IPS-NIHi11 (cell line): ENCODE measurements around the gene VAMP1.
"Not testable (repeated sequence)": the region's sequence is repeated elsewhere in the genome, so short reads cannot be mapped to it uniquely, and the experiment has no call there.

ENCODE experiments used
- DNase-seq: peaks from one replicate; pipeline ENCODE4 v3.0.0; 2012; ENCODE audit warnings: mixed read lengths, low spot score

VAMP1 gene

DNA sequence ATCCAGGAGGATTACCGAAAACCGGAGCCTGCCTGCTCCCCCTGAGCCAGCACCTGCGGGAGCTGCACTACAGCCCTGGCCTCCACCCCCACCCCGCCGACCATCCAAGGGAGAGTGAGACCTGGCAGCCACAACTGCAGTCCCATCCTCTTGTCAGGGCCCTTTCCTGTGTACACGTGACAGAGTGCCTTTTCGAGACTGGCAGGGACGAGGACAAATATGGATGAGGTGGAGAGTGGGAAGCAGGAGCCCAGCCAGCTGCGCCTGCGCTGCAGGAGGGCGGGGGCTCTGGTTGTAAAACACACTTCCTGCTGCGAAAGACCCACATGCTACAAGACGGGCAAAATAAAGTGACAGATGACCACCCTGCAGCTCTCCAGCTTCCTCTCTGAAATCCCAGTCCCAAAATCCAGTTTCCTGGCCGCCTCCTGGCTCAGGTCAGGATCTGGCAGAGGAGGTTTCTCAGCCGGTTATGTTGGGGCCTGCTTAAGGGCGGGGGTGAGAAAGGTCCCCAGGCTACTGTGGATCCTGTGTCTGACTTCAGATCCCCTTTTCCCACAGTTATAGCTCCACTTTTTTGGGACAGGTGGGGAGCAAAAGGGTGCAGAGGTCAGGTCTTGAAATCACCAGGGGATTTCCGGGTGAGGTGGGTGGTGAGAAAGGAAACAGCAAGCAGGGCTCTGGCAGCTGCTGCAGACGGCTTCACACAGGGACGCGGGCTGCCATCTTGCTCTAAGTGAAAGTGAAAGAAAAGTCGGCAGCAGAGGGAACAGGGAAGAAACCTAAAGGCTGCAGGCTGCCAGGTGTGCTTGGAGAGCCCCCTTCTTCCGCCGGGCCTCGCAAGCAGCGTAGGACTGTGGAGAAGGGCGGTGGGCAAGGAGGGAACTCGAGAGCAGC lies 18.9 kb downstream of the VAMP1 start, which contains the start of gene TAPBPL:
Gene TAPBPL, plus strand, starts transcription at position 695 of the 897 bp plus-strand sequence. CDS start 207 bp downstream, outside the sequence.
- peak; percentile 69 for DNase-seq

- DNase-seq, result no peak
Observed at GRCh38 chr12:6450869-6451347, 19.6 kb downstream of the VAMP1 start.

DNA sequence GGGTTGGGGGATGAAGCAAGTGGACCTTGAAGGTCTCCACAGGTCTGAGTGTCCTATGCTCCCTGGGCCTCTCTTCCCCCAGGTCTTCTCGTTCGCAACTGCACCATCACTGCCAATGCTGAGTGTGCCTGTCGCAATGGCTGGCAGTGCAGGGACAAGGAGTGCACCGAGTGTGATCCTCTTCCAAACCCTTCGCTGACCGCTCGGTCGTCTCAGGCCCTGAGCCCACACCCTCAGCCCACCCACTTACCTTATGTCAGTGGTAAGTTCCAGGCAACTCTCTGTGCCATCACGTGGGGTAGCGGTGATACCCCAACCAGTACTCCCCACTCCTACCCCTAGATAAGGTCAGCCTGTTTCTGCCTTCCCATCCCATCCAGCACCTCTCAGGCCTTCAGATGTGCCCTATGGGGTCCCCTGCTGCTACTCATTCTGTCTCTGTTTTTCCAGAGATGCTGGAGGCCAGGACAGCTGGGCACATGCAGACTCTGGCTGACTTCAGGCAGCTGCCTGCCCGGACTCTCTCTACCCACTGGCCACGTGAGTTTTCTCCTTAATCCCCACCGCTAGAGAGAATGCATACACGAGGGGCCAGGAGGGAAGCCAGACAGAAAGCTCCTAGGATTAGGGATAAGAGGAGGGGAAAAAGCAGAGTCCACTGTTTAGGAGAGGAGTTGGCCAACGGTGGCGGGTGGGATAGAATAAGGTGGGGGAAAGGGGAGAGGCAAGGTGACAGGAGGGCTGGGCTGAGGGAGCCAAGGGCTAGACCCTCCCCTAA lies 20.2 kb downstream of the VAMP1 start:
- DNase-seq, result no peak

- no peak for DNase-seq
Observed at GRCh38 chr12:6444704-6445688, 25.5 kb downstream of the VAMP1 start, which contains the start of gene CD27. CD27 (plus strand) TSS chr12:6444955; CDS start chr12:6445096, 141 bp downstream.

DNA sequence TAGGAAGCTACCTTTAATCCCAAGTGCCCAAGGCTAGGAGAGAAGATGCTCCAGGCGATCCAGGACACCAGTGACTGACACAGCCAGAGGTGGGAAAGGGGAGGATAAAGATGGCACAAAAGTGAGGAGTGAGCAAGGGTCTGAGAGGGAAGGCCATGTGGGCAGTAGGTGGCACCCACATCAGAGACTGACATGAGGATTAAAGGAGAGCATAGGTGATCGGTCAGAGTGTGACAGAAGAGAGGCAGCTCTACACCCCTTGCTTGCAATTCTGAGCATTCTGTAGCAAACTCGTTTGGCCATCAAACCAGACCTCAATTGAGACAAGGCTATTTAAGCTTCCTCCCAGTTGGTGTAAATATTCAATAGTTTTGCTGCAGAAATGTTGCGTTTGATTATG lies 26.4 kb downstream of the VAMP1 start:
- no peak for DNase-seq

DNA sequence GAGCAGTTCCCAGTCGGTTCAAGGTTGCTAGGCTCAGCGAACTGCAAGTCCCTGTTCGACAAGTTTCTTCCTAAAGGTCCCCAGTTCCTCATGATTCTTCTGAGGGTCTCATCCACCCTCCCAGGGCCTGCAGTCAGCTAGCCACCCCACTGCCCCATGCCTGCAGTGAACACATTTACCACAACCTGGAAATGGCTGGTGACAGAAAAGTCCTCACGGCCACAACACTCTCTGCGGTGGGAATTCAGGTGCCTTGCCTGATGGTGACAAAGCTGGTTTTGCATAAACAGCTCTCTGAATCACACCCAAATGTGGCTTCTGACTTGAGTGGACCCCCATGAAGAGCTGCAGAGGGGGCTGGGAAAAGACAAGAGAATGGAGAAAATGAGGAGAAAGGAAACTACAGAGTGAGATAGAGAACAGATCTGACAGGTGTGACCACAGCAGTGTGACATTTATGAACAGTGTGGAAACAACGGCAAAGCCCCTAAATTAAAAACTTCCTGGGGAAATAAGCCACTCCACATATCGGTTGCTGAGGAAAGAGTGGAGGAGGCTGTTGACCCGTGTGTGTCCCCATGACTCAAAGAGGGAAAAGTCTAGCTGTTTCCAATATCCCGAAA lies 27.0 kb downstream of the VAMP1 start:
- no peak for DNase-seq

- no peak for DNase-seq
Observed at GRCh38 chr12:6442836-6443235, 27.6 kb downstream of the VAMP1 start.

- DNase-seq, result no peak
Observed at GRCh38 chr12:6440391-6440790, 30.1 kb downstream of the VAMP1 start.

DNA sequence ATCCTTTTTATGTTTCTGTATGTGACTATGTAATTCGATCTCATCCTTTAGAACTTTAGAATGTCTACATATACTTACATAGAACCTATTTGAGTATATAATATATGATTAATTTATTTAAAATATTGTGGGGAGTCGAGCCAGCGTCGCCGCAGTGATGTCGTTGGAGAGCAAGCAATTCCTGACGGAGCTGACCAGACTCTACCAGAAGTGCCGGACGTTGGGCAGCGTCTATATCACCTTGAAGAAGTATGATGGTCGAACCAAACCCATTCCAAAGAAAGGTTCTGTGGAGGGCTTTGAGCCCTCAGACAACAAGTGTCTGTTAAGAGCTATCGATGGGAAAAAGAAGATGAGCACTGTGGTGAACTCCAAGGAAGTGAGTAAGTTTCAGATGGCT lies 32.1 kb downstream of the VAMP1 start:
- DNase-seq, result no peak

GRCh38 chr12:6437586-6437985 lies 32.9 kb downstream of the VAMP1 start:
- DNase-seq, result no peak

DNA sequence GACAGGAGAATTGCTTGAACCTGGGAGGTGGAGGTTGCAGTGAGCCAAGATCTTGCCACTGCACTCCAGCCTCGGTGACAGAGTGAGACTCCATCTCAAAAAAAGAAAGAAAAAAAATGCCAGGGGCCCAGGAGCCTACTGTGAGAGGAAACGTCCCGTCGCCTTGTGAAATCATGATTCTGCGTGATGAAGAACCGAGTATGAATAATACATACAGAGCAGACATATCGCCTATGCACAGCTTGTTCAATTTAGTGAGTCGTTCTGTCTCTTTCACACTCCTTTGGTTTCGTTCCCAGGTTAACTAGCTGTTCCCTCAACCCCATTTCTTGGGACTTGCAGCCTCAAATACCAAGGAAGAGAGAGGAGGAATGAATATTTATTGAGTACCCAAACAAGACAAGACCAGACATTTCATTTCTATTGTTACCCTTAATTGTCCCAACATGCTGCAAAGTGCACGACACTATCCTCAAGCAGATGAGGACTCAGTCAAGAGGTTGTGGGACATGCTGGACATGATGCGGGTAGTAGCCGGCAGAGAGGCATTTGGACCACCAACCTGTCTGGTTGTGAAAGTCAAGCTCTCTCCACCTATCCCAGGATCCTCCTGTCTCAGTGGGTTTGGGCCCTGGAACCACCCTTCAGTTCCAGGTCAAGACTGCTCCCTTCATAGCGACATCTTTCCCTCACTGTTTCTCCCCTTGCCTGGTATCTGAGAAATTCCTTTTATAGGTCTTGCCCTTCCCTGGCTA lies 34.3 kb downstream of the VAMP1 start:
- no peak for DNase-seq

DNA sequence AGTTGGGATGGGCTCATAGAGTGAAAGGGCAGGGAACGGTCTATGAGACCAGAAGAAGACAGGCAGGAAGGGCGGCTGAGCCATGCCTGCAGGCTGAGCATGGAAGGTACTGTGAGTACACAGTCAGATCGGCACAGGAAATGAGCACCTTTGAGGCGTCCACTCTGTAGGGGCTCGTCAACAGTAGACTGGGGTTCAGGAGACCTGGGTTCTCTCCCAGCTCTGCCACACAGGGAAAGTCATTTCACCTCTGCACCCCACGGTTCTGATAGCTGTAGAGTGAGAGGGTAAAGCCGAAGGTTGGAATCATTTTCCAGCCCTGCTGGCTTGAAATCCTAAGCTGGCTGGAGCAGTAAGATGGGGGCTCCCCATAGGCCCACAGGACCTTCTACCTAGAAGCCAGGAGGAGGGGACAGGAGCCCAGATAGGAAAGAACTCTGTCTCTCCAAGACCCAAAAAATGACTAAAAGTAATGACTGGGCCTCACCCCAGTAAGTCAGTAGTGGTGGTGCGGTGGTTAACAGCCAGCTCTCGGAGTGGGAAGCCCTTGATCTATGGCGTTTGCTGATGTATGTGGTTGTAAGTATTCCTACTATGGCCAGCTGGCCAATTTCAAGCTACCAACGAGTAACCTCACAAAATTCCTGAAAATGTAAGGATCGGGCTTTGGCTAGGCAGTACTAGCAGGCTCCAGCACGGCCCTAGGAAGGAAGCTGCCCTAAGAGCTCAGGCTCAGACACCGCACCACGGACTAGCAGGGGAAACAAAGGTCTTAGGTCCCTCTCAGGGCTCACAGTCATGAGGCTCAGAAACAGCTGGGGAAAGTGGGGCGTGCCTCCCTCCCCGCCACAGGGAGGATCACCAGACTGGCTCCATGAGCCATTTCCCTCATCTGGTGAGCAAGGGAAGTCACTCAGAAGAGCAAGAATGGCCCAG lies 36.0 kb downstream of the VAMP1 start:
- DNase-seq, result no peak

- DNase-seq, result no peak
Observed at GRCh38 chr12:6432991-6433390, 37.5 kb downstream of the VAMP1 start.

DNA sequence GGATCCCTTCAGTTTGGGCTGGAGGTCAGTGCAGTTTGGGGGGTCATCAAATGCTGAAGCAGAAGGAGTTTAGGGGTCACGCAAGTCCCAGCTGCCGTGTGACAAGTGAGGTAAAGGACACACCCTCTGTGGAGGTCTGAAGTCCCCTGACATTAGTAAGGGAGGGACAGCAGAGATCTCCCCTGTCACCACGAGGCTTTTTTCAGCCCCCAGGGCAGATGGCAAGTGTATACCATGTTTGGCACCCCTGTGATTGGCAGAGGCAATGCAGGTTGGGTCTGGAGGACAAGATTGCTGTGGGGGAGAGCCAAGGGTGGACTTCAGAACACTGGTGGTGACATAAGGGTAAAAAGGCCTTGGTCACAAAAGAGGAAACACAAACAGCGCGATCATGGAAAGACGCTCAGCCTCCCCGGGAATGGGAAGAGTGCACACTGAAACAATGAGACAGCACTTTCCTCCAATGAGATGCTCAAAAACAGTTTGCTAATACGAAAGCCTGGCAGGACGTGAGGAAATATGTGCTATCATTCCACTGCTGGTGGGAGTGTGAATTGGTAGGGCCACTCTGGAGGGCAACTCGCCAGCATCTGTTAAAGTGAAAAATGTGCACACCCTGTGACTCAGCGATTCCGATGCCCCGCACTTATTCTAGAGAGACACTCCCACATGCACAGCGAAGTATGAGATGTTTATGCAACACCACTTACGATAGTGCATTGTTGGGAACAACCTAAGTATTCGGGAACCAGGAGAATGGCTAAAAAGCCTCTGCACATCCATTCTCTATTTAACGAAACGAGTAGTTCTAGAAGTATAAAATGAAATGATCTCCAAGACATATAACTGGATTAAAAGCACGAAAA lies 40.1 kb downstream of the VAMP1 start:
- DNase-seq, result no peak

GRCh38 chr12:6428326-6428725 lies 42.2 kb downstream of the VAMP1 start:
- DNase-seq, result no peak

DNA sequence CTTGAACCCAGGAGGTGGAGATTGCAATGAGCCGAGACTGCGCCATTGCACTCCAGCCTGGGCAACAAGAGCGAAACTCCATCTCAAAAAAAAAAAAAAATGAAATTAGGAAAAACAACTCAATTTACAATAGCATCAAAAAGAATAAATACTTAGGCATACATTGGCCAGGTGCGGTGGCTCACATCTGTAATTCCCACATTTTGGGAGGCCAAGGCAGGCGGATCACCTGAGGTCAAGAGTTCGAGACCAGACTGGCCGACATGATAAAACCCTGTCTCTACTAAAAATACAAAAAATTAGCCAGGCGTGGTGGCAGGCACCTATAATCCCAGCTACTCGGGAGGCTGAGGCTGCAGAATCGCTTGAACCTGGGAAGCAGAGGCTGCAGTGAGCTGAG lies 42.7 kb downstream of the VAMP1 start:
- not testable (repeated sequence) for DNase-seq

DNA sequence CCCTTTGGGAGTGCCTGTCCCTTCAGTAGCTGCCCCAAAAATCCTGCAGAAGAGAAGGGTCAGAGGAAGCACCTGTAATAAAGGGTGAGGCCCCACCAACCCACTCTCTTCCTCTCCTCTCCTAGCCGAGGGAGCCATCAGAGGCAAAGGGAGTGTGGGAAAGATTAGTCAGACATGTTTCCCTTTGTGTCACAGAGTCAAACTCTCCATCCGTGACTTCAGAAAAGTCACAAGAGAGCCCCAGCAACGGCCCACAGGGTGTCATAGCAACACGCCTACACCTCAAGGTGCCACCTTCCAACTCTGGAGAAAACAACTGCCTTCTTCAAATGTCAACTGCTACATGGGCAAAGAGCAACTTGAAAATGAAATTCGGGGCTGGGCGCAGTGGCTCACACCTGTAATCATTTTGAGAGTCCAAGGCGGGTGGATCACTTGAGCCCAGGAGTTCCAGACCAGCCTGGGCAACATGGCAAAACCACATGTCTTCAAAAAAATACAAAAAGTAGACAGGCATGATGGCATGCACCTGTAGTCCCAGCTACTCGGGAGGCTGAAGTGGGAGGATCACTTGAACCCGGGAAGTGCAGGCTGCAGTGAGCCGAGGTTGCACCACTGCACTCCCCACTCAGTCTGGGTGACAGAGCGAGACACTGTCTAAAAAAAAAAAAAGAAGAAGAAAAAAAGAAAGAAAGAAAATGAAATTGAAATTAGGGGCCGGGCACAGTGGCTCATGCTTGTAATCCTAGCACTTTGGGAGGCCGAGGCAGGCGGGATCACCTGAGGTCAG lies 43.4 kb downstream of the VAMP1 start:
- no peak for DNase-seq
